Prostate gland (tissue), 2 donors: ENCODE data around the gene CELSR3.

Experiments
- CTCF ChIP-seq, 4 experiments: fragments of 200-600 bp in 2 of 4; fragments of 450-650 bp in 2 of 4; sonication (generic) in 2 of 4; IDR thresholded peaks; 1 replicate in 3 of 4; 2 replicates in 1 of 4; pipeline ENCODE4 v1.5.1; 2016 to 2019; ENCODE audit warnings: antibody characterized with exemption in 4 of 4, mild to moderate bottlenecking in 2 of 4, moderate library complexity in 2 of 4
- POLR2A ChIP-seq: fragments of 450-650 bp; IDR thresholded peaks from one replicate; pipeline ENCODE4 v1.6.1; 2016; ENCODE audit warnings: antibody characterized with exemption, mild to moderate bottlenecking

GRCh38 chr3:48685293-48685602, 22.6 kb upstream of the CELSR3 start:
- TF ChIP-seq CTCF (IDR thresholded peaks at IDR 0.05) (no peak), POLR2A (no peak)
